Measurements from ENCODE around the gene RIN3. TPM values are rescaled to one million over a fixed set of nuclear protein-coding genes. Genes with fewer than 3 reads are reported as not detected.

Gene RIN3
- total and polyA plus RNA-seq, 2 of the 4 experiments (the other 2 are of a cell fraction) = 2.5 to 11.1 TPM

- H2BK15ac ChIP-seq (ENCODE audit: low read depth, low read length) = no peak overlapping the region
- no TSS peak for BruUV-seq (replicated peaks)
- no peak overlapping the region for H3K9ac ChIP-seq (ENCODE audit: low read depth, low read length)
- H3K4ac ChIP-seq (ENCODE audit: low read depth, low read length) = no peak overlapping the region
- peaks cover 10% of the 10 kb centered on the region for H3K4me1 ChIP-seq (ENCODE audit: control insufficient read depth, insufficient read depth, low read length)
- no peak overlapping the region for H2BK5ac ChIP-seq (ENCODE audit: low read depth, low read length, poor library complexity, severe bottlenecking)
- peaks cover 23% of the 10 kb centered on the region for H3K36me3 ChIP-seq (ENCODE audit: control insufficient read depth, insufficient read depth, low read length)
- intact Hi-C loops (cut with micrococcal nuclease) = no loop called here
- in situ Hi-C loops (cut with MboI; ENCODE audit: low sequenced_read_pairs) = no loop called here
- H3K79me1 ChIP-seq (ENCODE audit: low read depth in 1 of 2, low read length in 2 of 2) = peaks cover 15 to 61% of the 10 kb centered on the region in 2 experiments
- H2AK5ac ChIP-seq (ENCODE audit: low read depth, low read length) = no peak overlapping the region
- ChIA-PET CTCF (interaction anchor here (0.6 kb wide), 1 partner anchor 132 kb away, joined by 3 read pairs; no protein-coding TSS in a partner anchor), POLR2A (ENCODE audit: unreplicated experiment) (no interaction called here)
- no peak overlapping the region for H3K4me3 ChIP-seq (ENCODE audit: insufficient read depth, low read depth, low read length)
- DNase-seq (no peak), ATAC-seq (ENCODE audit: low read depth) (no peak)
- H3K4me2 ChIP-seq (ENCODE audit: low read depth, low read length) = no peak overlapping the region
- no peak overlapping the region for H2BK20ac ChIP-seq (ENCODE audit: low read depth, low read length)
- peaks cover 4% of the 10 kb centered on the region; the same call in 1 of the 2 replicates for H3K9me3 ChIP-seq (ENCODE audit: control insufficient read depth, insufficient read depth, low read length)
- no peak overlapping the region for H3K23ac ChIP-seq (ENCODE audit: low read depth, low read length)
- no peak overlapping the region for H2BK120ac ChIP-seq (ENCODE audit: low read depth, low read length)
- H4K8ac ChIP-seq (ENCODE audit: low read depth in 2 of 2, low read length in 2 of 2) = no peak overlapping the region
- no peak overlapping the region for H3K56ac ChIP-seq (ENCODE audit: extremely low read depth, insufficient read depth, low read length)
- H3K14ac ChIP-seq (replicated peaks; ENCODE audit: low read depth, low read length) = no peak overlapping the region
- H4K5ac ChIP-seq (ENCODE audit: low read depth, low read length) = no peak overlapping the region
- no peaks in the 10 kb centered on the region for H3K27me3 ChIP-seq (ENCODE audit: control insufficient read depth, insufficient read depth, low read length)
- H2AFZ ChIP-seq (replicated peaks; ENCODE audit: low read length, poor library complexity) = no peak overlapping the region
- TF ChIP-seq BHLHE40 (IDR thresholded peaks at IDR 0.05; ENCODE audit: low read depth, low read length) (no peak), FOS (IDR thresholded peaks at IDR 0.05; ENCODE audit: low read depth, low read length) (no peak), RCOR1 (IDR thresholded peaks at IDR 0.05; ENCODE audit: insufficient replicate concordance, low read length) (no peak), CTCF (conservative IDR thresholded peaks at IDR 0.05; ENCODE audit: low read depth, low read length) (no peak), MAZ (IDR thresholded peaks at IDR 0.05; ENCODE audit: borderline replicate concordance, low read depth, low read length) (no peak), USF2 (IDR thresholded peaks at IDR 0.05; ENCODE audit: low read depth, low read length) (no peak), MAFK (IDR thresholded peaks at IDR 0.05; ENCODE audit: low read depth, low read length) (no peak), MXI1 (IDR thresholded peaks at IDR 0.05; ENCODE audit: borderline replicate concordance, low read depth, low read length) (no peak)
- no peak overlapping the region for H3K18ac ChIP-seq (ENCODE audit: low read depth, low read length)
- H4K91ac ChIP-seq (ENCODE audit: insufficient read depth, low read depth, low read length) = no peak overlapping the region
- 0 out of 2 replicates have a peak, but pooled peaks cover 4% of the 10 kb centered on the region for H4K20me1 ChIP-seq (ENCODE audit: insufficient read depth, low read length)
- H3K9me1 ChIP-seq (ENCODE audit: insufficient read depth, low read length) = peaks cover 15% of the 10 kb centered on the region
- H2AK9ac ChIP-seq (replicated peaks; ENCODE audit: low read depth, low read length, poor library complexity) = no peak overlapping the region
- dilution Hi-C loops (cut with HindIII; ENCODE audit: low sequenced_read_pairs, unreplicated experiment) = no loop called here
- 71% methylated on average over 8 of the region's 16 CpGs; no CpG with 5 or more reads in 1 of the 2 experiments for WGBS, 2 experiments (ENCODE audit: extremely low coverage in 2 of 2, insufficient read length in 1 of 2)
- H3K27ac ChIP-seq (ENCODE audit: insufficient read depth, low read length) = no peak overlapping the region
Measured at GRCh38 chr14:92568621-92569479, 55.3 kb downstream of the RIN3 start.
